HL-60 (cell line): ENCODE measurements around the gene BHLHE23.

ENCODE experiments used
- CTCF ChIP-seq: IDR thresholded peaks from one replicate; pipeline ENCODE4 v1.5.1; 2011; ENCODE audit warnings: low read length, control low read depth, inconsistent platforms; ENCODE audit not compliant: insufficient read depth
- POLR2AphosphoS5 ChIP-seq: IDR thresholded peaks from 2 replicates; pipeline ENCODE4 v1.6.1; 2012; ENCODE audit warnings: low read depth
- SPI1 ChIP-seq: IDR thresholded peaks from 2 replicates; pipeline ENCODE4 v1.6.1; 2012; ENCODE audit warnings: low read depth, mild to moderate bottlenecking, borderline replicate concordance

GRCh38 chr20:62972845-62973745 lies 33.7 kb downstream of the BHLHE23 start:
- no peak for TF ChIP-seq CTCF
- no peak for TF ChIP-seq POLR2AphosphoS5
- no peak for TF ChIP-seq SPI1
